Measurements from ENCODE around the gene ZNF473. TPM values are rescaled to one million over a fixed set of nuclear protein-coding genes. Genes with fewer than 3 reads are reported as not detected.

The ZNF473 gene
- total RNA-seq, 2 experiments from 2014 or later, result 8.3 to 9.0 TPM

- Mint-ChIP-seq H3K9me3 (ENCODE audit: insufficient read depth) (no peaks in the 10 kb centered on the region), H3K36me3 (ENCODE audit: low read depth) (peaks cover 35% of the 10 kb centered on the region), H3K27ac (no peak overlapping the region), H3K4me3 (no peak overlapping the region), H3K27me3 (ENCODE audit: low read depth) (no peaks in the 10 kb centered on the region), H3K4me1 (ENCODE audit: low read depth) (no peaks in the 10 kb centered on the region)
- no peak for DNase-seq
- no peak for ATAC-seq
- CTCF ChIA-PET, result no interaction called here
- POLR2A ChIA-PET, result no interaction called here
Measured at GRCh38 chr19:49988007-49988406, 37.8 kb upstream of the ZNF473 start.

GRCh38 chr19:49988433-49988832, 37.4 kb upstream of the ZNF473 start:
- CTCF ChIA-PET, result no interaction called here
- POLR2A ChIA-PET, result no interaction called here
- Mint-ChIP-seq H3K36me3 (ENCODE audit: low read depth) (peaks cover 35% of the 10 kb centered on the region), H3K27ac (no peak overlapping the region), H3K9me3 (ENCODE audit: insufficient read depth) (no peaks in the 10 kb centered on the region), H3K27me3 (ENCODE audit: low read depth) (no peaks in the 10 kb centered on the region), H3K4me3 (no peak overlapping the region), H3K4me1 (ENCODE audit: low read depth) (no peaks in the 10 kb centered on the region)
- ATAC-seq (no peak), DNase-seq (no peak)

- Mint-ChIP-seq H3K36me3 (ENCODE audit: low read depth) (peaks cover 56% of the 10 kb centered on the region), H3K27ac (no peak overlapping the region), H3K9me3 (ENCODE audit: insufficient read depth) (no peaks in the 10 kb centered on the region), H3K4me3 (no peak overlapping the region), H3K4me1 (ENCODE audit: low read depth) (peaks cover 14% of the 10 kb centered on the region), H3K27me3 (ENCODE audit: low read depth) (no peaks in the 10 kb centered on the region)
- peak; percentile 29 for DNase-seq
- CTCF ChIA-PET, result interaction anchor here (1.3 kb wide), 1 partner anchor 60 kb away, joined by 8 read pairs; no protein-coding TSS in a partner anchor
- no peak for ATAC-seq
- POLR2A ChIA-PET, result no interaction called here
Measured at GRCh38 chr19:49997709-49998108, 28.1 kb upstream of the ZNF473 start.

- Mint-ChIP-seq H3K27ac (peak overlapping the region; percentile 6), H3K36me3 (ENCODE audit: low read depth) (peaks cover 64% of the 10 kb centered on the region), H3K9me3 (ENCODE audit: insufficient read depth) (no peaks in the 10 kb centered on the region), H3K4me3 (no peak overlapping the region), H3K27me3 (ENCODE audit: low read depth) (no peaks in the 10 kb centered on the region), H3K4me1 (ENCODE audit: low read depth) (peaks cover 32% of the 10 kb centered on the region)
- no peak for DNase-seq
- ATAC-seq, result no peak
- POLR2A ChIA-PET, result no interaction called here
- CTCF ChIA-PET, result no interaction called here
Measured at GRCh38 chr19:49999371-50000010, 26.3 kb upstream of the ZNF473 start.

GRCh38 chr19:50000038-50000840, 25.6 kb upstream of the ZNF473 start:
- H3K36me3 Mint-ChIP-seq (ENCODE audit: low read depth), result peaks cover 65% of the 10 kb centered on the region
- no peaks in the 10 kb centered on the region for H3K27me3 Mint-ChIP-seq (ENCODE audit: low read depth)
- ChIA-PET CTCF (no interaction called here), POLR2A (interaction anchor here (0.5 kb wide), 1 partner anchor 19 kb away, joined by 3 read pairs; no protein-coding TSS in a partner anchor)
- H3K4me3 Mint-ChIP-seq, result no peak overlapping the region
- no peak overlapping the region for H3K27ac Mint-ChIP-seq
- DNase-seq (no peak), ATAC-seq (no peak)
- H3K9me3 Mint-ChIP-seq (ENCODE audit: insufficient read depth), result no peaks in the 10 kb centered on the region
- H3K4me1 Mint-ChIP-seq (ENCODE audit: low read depth), result peaks cover 39% of the 10 kb centered on the region

GRCh38 chr19:50000841-50001557, 24.8 kb upstream of the ZNF473 start:
- ATAC-seq (no peak), DNase-seq (no peak)
- Mint-ChIP-seq H3K27me3 (ENCODE audit: low read depth) (no peaks in the 10 kb centered on the region), H3K27ac (no peak overlapping the region), H3K9me3 (ENCODE audit: insufficient read depth) (no peaks in the 10 kb centered on the region), H3K4me1 (ENCODE audit: low read depth) (peaks cover 39% of the 10 kb centered on the region), H3K36me3 (ENCODE audit: low read depth) (peaks cover 68% of the 10 kb centered on the region), H3K4me3 (no peak overlapping the region)
- ChIA-PET CTCF (no interaction called here), POLR2A (interaction anchor here (0.5 kb wide), 1 partner anchor 20 kb away, joined by 3 read pairs; no protein-coding TSS in a partner anchor)

- Mint-ChIP-seq H3K36me3 (ENCODE audit: low read depth) (peaks cover 69% of the 10 kb centered on the region), H3K4me1 (ENCODE audit: low read depth) (peaks cover 39% of the 10 kb centered on the region), H3K27ac (no peak overlapping the region), H3K4me3 (no peak overlapping the region), H3K27me3 (ENCODE audit: low read depth) (no peaks in the 10 kb centered on the region), H3K9me3 (ENCODE audit: insufficient read depth) (no peaks in the 10 kb centered on the region)
- DNase-seq (no peak), ATAC-seq (no peak)
- POLR2A ChIA-PET, result no interaction called here
- CTCF ChIA-PET, result interaction anchor here (0.6 kb wide), 1 partner anchor 21 kb away, joined by 3 read pairs; no protein-coding TSS in a partner anchor
Measured at GRCh38 chr19:50001775-50002174, 24.0 kb upstream of the ZNF473 start.

GRCh38 chr19:50002386-50002960, 23.3 kb upstream of the ZNF473 start:
- no peak overlapping the region for H3K27ac Mint-ChIP-seq
- no peaks in the 10 kb centered on the region for H3K27me3 Mint-ChIP-seq (ENCODE audit: low read depth)
- ChIA-PET CTCF (interaction anchor here (0.6 kb wide), 1 partner anchor 20 kb away, joined by 3 read pairs; no protein-coding TSS in a partner anchor), POLR2A (interaction anchor here (0.6 kb wide), 1 partner anchor 8 kb away, joined by 3 read pairs; no protein-coding TSS in a partner anchor)
- H3K4me3 Mint-ChIP-seq, result no peak overlapping the region
- H3K9me3 Mint-ChIP-seq (ENCODE audit: insufficient read depth), result no peaks in the 10 kb centered on the region
- peaks cover 74% of the 10 kb centered on the region for H3K36me3 Mint-ChIP-seq (ENCODE audit: low read depth)
- ATAC-seq (no peak), DNase-seq (no peak)
- H3K4me1 Mint-ChIP-seq (ENCODE audit: low read depth), result peaks cover 39% of the 10 kb centered on the region

- Mint-ChIP-seq H3K4me1 (ENCODE audit: low read depth) (peaks cover 37% of the 10 kb centered on the region), H3K27me3 (ENCODE audit: low read depth) (no peaks in the 10 kb centered on the region), H3K4me3 (no peak overlapping the region), H3K27ac (no peak overlapping the region), H3K36me3 (ENCODE audit: low read depth) (peaks cover 75% of the 10 kb centered on the region), H3K9me3 (ENCODE audit: insufficient read depth) (no peaks in the 10 kb centered on the region)
- DNase-seq (no peak), ATAC-seq (no peak)
- POLR2A ChIA-PET, result no interaction called here
- CTCF ChIA-PET, result no interaction called here
Measured at GRCh38 chr19:50003254-50003788, 22.5 kb upstream of the ZNF473 start.

- DNase-seq, result peak; percentile 66
- ChIA-PET CTCF (interaction anchor here (1.2 to 1.8 kb wide), 2 partner anchors 19 to 132 kb away, joined by 3 to 5 read pairs; no protein-coding TSS in a partner anchor), POLR2A (no interaction called here)
- H3K9me3 Mint-ChIP-seq (ENCODE audit: insufficient read depth), result no peaks in the 10 kb centered on the region
- H3K4me3 Mint-ChIP-seq, result peak overlapping the region; percentile 39
- ATAC-seq, result peak; percentile 74
- H3K4me1 Mint-ChIP-seq (ENCODE audit: low read depth), result peaks cover 37% of the 10 kb centered on the region
- H3K27ac Mint-ChIP-seq, result peak overlapping the region; percentile 72
- H3K36me3 Mint-ChIP-seq (ENCODE audit: low read depth), result peaks cover 78% of the 10 kb centered on the region
- no peaks in the 10 kb centered on the region for H3K27me3 Mint-ChIP-seq (ENCODE audit: low read depth)
Measured at GRCh38 chr19:50003810-50004419, 21.9 kb upstream of the ZNF473 start.

GRCh38 chr19:50005428-50005827, 20.4 kb upstream of the ZNF473 start:
- peaks cover 69% of the 10 kb centered on the region for H3K36me3 Mint-ChIP-seq (ENCODE audit: low read depth)
- ChIA-PET CTCF (interaction anchor here (1.2 to 1.8 kb wide), 2 partner anchors 20 to 131 kb away, joined by 3 to 5 read pairs; no protein-coding TSS in a partner anchor), POLR2A (no interaction called here)
- no peaks in the 10 kb centered on the region for H3K27me3 Mint-ChIP-seq (ENCODE audit: low read depth)
- no peak overlapping the region for H3K27ac Mint-ChIP-seq
- H3K9me3 Mint-ChIP-seq (ENCODE audit: insufficient read depth), result no peaks in the 10 kb centered on the region
- H3K4me1 Mint-ChIP-seq (ENCODE audit: low read depth), result peaks cover 37% of the 10 kb centered on the region
- ATAC-seq (no peak), DNase-seq (no peak)
- H3K4me3 Mint-ChIP-seq, result no peak overlapping the region
